KOPT-K1 (cell line): ENCODE measurements around the gene MYB.
"Not testable (repeated sequence)": the region's sequence is repeated elsewhere in the genome, so short reads cannot be mapped to it uniquely, and the experiment has no call there.

Experiments
- H3K27ac ChIP-seq: fragments of 200-600 bp; sonication (generic); 2 replicates; pipeline ENCODE4 v1.5.1; 2016; ENCODE audit warnings: antibody characterized with exemption, mild to moderate bottlenecking, low read depth, low read length; ENCODE audit not compliant: poor library complexity, severe bottlenecking
- H3K36me3 ChIP-seq: fragments of 200-600 bp; sonication (generic); 2 replicates; pipeline ENCODE4 v1.5.1; 2017; ENCODE audit warnings: antibody characterized with exemption, mild to moderate bottlenecking, low read length, moderate library complexity; ENCODE audit not compliant: insufficient read depth
- H3K9me3 ChIP-seq: fragments of 200-600 bp; sonication (generic); 2 replicates; pipeline ENCODE4 v1.5.1; 2017; ENCODE audit warnings: antibody characterized with exemption, low read length, mild to moderate bottlenecking; ENCODE audit not compliant: insufficient read depth, poor library complexity, severe bottlenecking

MYB gene

GRCh38 chr6:135233686-135234491, 52.8 kb downstream of the MYB start:
- H3K36me3 ChIP-seq: peaks cover 39% of the 10 kb centered on the region; the same call in 1 of the 2 replicates
- no peaks in the 10 kb centered on the region for H3K9me3 ChIP-seq
- peak overlapping the region; percentile 85 for H3K27ac ChIP-seq

GRCh38 chr6:135234492-135234780, 53.3 kb downstream of the MYB start:
- peak overlapping the region; percentile 85 for H3K27ac ChIP-seq
- no peaks in the 10 kb centered on the region for H3K9me3 ChIP-seq
- H3K36me3 ChIP-seq: peaks cover 34% of the 10 kb centered on the region; the same call in 1 of the 2 replicates

- Histone ChIP-seq H3K36me3 (peaks cover 30% of the 10 kb centered on the region; the same call in 1 of the 2 replicates), H3K27ac (peak overlapping the region; percentile 85), H3K9me3 (no peaks in the 10 kb centered on the region)
Observed at GRCh38 chr6:135235716-135236115, 54.6 kb downstream of the MYB start.

DNA sequence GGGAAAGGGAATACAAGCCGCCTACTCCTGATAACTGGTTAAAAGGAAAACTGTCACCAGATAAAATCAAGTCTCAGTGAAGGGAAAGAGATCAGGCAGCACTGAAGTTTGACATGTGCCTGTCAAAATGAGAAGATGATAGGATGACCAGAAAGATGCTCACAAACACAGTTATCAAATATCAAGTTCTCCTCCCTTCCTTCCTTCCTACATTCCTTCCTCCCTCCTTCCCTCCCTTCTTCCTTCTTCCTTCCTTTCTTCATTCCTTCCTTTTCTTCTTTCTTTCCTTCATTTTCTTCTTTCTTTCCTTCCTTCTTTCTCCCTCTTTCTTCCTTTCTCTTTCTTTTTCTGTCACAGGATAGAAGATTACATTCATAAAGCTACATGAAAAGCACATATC, 55.2 kb downstream of the MYB start:
- peak overlapping the region; percentile 85 for H3K27ac ChIP-seq
- no peaks in the 10 kb centered on the region for H3K9me3 ChIP-seq
- H3K36me3 ChIP-seq: peaks cover 24% of the 10 kb centered on the region; the same call in 1 of the 2 replicates

DNA sequence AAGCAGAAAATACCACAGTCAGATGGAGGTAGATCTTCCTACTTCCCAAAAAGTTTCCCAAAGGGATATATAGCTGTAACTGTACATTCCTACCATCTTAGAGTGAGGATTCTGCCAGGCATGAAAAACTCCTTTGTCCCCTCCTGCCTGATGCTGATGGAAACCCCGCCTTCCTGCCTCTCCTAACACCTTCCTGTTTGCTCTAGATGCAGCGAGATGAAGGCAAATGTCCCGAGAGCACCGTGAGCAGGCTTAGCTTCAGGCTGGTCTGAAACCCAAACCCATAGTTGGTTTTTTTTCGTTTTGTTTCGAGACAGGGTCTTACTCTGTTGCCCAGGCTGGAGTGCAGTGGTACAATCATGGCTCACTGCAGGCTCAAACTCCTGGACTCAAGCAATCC, 55.6 kb downstream of the MYB start:
- Histone ChIP-seq H3K36me3 (peaks cover 21% of the 10 kb centered on the region; the same call in 1 of the 2 replicates), H3K9me3 (no peaks in the 10 kb centered on the region), H3K27ac (peak overlapping the region; percentile 85)

DNA sequence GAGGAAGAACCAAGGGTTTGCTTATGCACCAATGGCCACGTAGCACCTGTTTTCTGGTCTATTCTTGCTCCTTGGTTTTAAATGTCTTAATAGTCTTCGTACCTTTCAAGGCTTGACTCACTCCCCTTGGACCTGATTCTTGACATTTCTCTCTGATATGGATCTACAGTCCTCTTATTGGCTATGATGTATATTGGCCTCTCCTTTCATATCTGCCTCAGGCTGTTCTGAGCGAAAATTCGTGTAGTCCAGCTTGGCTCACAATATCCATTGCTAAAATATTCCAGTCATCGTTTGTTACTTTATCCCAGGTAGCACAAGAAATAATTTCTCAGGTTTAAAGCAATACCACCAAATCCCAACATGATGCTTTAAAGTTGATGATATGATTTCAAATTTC, 59.6 kb downstream of the MYB start:
- Histone ChIP-seq H3K27ac (no peak overlapping the region), H3K36me3 (no peaks in the 10 kb centered on the region), H3K9me3 (no peaks in the 10 kb centered on the region)

GRCh38 chr6:135243871-135244796, 63.0 kb downstream of the MYB start:
- peak overlapping the region; percentile 53 for H3K27ac ChIP-seq

DNA sequence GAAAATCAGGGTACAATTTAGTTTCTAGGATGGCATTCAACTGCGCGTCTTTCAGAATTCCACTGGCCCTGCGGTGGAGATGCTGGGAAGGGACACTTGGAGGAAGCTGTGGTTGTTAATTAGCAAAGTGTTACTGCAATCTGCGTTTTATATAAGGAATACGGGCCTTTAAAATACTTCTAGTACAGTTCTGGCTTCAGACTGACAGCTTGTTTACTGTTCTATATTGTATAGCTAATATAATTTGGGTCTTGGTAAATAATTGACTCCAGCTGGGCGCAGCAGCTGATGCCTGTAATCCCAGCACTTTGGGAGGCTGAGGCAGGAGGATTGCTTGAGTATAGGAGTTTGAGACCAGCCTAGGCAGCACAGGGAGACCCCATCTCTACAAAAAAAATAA, 63.7 kb downstream of the MYB start:
- H3K27ac ChIP-seq: peak overlapping the region; percentile 53
- no peaks in the 10 kb centered on the region for H3K9me3 ChIP-seq
- H3K36me3 ChIP-seq: no peaks in the 10 kb centered on the region

More at GRCh38 chr6:135243871-135244796, 63.0 kb downstream of the MYB start:
- no peaks in the 10 kb centered on the region for H3K36me3 ChIP-seq
- H3K9me3 ChIP-seq: no peaks in the 10 kb centered on the region

DNA sequence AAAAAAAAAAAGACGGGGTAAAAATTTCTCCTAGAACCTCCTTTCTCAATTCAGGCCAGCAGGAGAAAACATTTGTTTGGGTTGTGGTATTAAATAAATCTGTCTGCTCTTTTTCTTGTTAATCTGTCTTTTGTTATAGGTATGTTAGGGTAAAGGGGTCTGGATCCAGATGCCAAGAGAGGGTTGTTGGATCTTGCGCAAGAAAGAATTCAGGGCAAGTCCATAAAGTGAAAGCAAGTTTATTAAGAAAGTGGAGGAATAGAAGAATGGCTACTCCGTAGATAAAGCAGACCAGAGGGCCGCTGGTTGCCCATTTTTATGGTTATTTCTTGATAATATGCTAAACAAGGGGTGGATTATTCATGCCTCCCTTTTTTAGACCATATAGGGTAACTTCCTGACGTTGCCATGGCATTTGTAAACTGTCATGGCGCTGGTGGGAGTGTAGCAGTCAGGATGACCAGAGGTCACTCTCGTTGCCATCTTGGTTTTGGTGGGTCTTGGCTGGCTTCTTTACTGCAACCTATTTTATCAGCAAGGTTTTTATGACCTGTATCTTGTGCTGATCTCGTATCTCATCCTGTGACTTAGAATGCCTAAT, 65.4 kb downstream of the MYB start:
- not testable (repeated sequence) for H3K9me3 ChIP-seq, H3K27ac ChIP-seq, H3K36me3 ChIP-seq

DNA sequence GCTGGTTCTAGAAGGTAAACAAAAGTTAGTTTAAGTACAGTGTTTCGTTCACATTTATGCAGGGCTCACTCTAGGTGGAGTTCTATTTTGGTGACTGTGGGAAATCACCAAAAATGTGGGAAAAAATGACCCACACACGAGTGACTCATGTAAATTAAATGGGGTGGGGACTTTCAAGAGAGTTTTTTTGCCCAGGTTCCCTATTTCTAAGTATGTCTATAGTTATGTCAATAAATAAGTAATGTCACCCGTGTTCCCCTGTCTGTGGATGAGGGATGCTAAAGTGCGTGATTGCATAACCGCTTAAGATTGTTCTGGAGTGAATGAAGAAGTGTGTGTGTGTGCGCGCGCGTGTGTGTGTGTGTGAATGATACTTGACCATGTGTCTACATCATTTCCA, 69.1 kb downstream of the MYB start:
- no peaks in the 10 kb centered on the region for H3K9me3 ChIP-seq
- H3K27ac ChIP-seq: peak overlapping the region; percentile 81
- H3K36me3 ChIP-seq: no peaks in the 10 kb centered on the region

- H3K27ac ChIP-seq: peak overlapping the region; percentile 81
- no peaks in the 10 kb centered on the region for H3K9me3 ChIP-seq
Observed at GRCh38 chr6:135250751-135251497, 69.8 kb downstream of the MYB start.

GRCh38 chr6:135251498-135252441, 70.7 kb downstream of the MYB start:
- Histone ChIP-seq H3K27ac (peak overlapping the region; percentile 81), H3K36me3 (no peaks in the 10 kb centered on the region), H3K9me3 (no peaks in the 10 kb centered on the region)

More at GRCh38 chr6:135250751-135251497, 69.8 kb downstream of the MYB start:
- H3K36me3 ChIP-seq: no peaks in the 10 kb centered on the region

- Histone ChIP-seq H3K27ac (peak overlapping the region; percentile 42), H3K9me3 (no peaks in the 10 kb centered on the region), H3K36me3 (no peaks in the 10 kb centered on the region)
Observed at GRCh38 chr6:135254471-135254870, 73.4 kb downstream of the MYB start.

DNA sequence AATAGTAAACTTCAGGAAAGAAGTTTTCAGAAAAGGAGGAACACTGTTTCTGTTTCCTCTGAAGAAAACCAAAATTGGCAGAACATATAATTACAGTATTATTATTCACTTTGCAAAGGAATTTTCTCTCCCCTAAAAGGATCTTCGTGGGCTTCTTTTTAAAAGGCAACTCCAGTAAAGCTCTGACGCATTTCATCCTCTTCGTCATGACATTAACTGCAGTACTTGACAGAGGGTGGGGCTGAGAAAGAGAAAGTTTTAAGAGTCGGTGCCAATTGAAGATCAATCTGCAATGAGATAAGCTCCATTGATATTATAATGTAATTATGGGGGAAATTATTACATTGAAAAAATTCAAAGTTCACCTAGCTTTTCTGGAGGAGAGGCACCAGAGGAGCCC, 75.8 kb downstream of the MYB start:
- Histone ChIP-seq H3K36me3 (no peaks in the 10 kb centered on the region), H3K27ac (peak overlapping the region; percentile 44)

More for the DNA sequence above, 75.8 kb downstream of the MYB start:
- H3K9me3 ChIP-seq: no peaks in the 10 kb centered on the region
